NCI-H2081 treated with DMSO at 0.1 percent for 48 hours (cell line): ENCODE results near the gene EGF.
"Not testable (repeated sequence)": the region's sequence is repeated elsewhere in the genome, so short reads cannot be mapped to it uniquely, and the experiment has no call there.

Experiments
- DNase-seq: peaks from one replicate; lab custom pipeline; 2025; lab: John Stamatoyannopoulos, UW

The EGF gene

GRCh38 chr4:109914322-109914721, 1.6 kb downstream of the EGF start:
- no peak for DNase-seq

GRCh38 chr4:109915385-109916026, 2.8 kb downstream of the EGF start:
- DNase-seq = no peak

GRCh38 chr4:109916027-109916409, 3.3 kb downstream of the EGF start:
- no peak for DNase-seq

GRCh38 chr4:109921384-109921808, 8.7 kb downstream of the EGF start:
- no peak for DNase-seq

GRCh38 chr4:109925396-109925795, 12.7 kb downstream of the EGF start:
- DNase-seq = no peak

GRCh38 chr4:109928327-109929045, 15.8 kb downstream of the EGF start:
- no peak for DNase-seq

- no peak for DNase-seq
These were observed 17.8 kb downstream of the EGF start for GRCh38 chr4:109930464-109930863.

- DNase-seq = no peak
These were observed 18.2 kb downstream of the EGF start for GRCh38 chr4:109930872-109931271.

- DNase-seq = no peak
These were observed 18.6 kb downstream of the EGF start for GRCh38 chr4:109931318-109931717.

GRCh38 chr4:109937352-109937751, 24.7 kb downstream of the EGF start:
- DNase-seq = not testable (repeated sequence)

- no peak for DNase-seq
These were observed 26.5 kb downstream of the EGF start for GRCh38 chr4:109939190-109939589.

- DNase-seq = no peak
These were observed 29.7 kb downstream of the EGF start for GRCh38 chr4:109942292-109942926.

- no peak for DNase-seq
These were observed 31.1 kb downstream of the EGF start for GRCh38 chr4:109943745-109944144.

GRCh38 chr4:109944591-109944990, 31.9 kb downstream of the EGF start:
- DNase-seq = no peak

GRCh38 chr4:109945056-109945455, 32.4 kb downstream of the EGF start:
- DNase-seq = no peak

GRCh38 chr4:109946120-109946519, 33.4 kb downstream of the EGF start:
- no peak for DNase-seq

GRCh38 chr4:109947457-109947856, 34.8 kb downstream of the EGF start:
- no peak for DNase-seq

- no peak for DNase-seq
These were observed 35.2 kb downstream of the EGF start for GRCh38 chr4:109947918-109948317.

GRCh38 chr4:109949099-109949718, 36.5 kb downstream of the EGF start:
- DNase-seq = not testable (repeated sequence)

- DNase-seq = no peak
These were observed 39.9 kb downstream of the EGF start for GRCh38 chr4:109952612-109953011.

GRCh38 chr4:109953556-109953955, 40.9 kb downstream of the EGF start:
- DNase-seq = no peak

GRCh38 chr4:109955146-109955545, 42.5 kb downstream of the EGF start:
- no peak for DNase-seq

GRCh38 chr4:109957227-109957626, 44.5 kb downstream of the EGF start:
- DNase-seq = no peak
